Endodermal cell (in vitro differentiated cells): Measurements from ENCODE around the gene STON2. TPM values are rescaled to one million over a fixed set of nuclear protein-coding genes. Genes with fewer than 3 reads are reported as not detected.

Experiments used
- DNase-seq: peaks from one replicate; pipeline ENCODE4 v3.0.0-alpha.2; 2017
- H3K27ac ChIP-seq: 2 replicates; pipeline ENCODE4 v1.5.1; 2013; ENCODE audit warnings: mild to moderate bottlenecking, low read depth, low read length, moderate library complexity
- H3K27me3 ChIP-seq: 2 replicates; pipeline ENCODE4 v1.6.1; 2013; ENCODE audit warnings: mild to moderate bottlenecking, low read length, moderate library complexity; ENCODE audit not compliant: insufficient read depth, control insufficient read depth, poor library complexity, severe bottlenecking
- H3K36me3 ChIP-seq: 2 replicates; pipeline ENCODE4 v1.7.0; 2013; ENCODE audit warnings: mild to moderate bottlenecking, low read length, moderate library complexity; ENCODE audit not compliant: control insufficient read depth, insufficient read depth
- H3K4me1 ChIP-seq: one replicate; pipeline ENCODE4 v1.7.0; 2013; ENCODE audit warnings: low read length; ENCODE audit not compliant: control insufficient read depth, insufficient read depth
- H3K4me3 ChIP-seq: 2 replicates; pipeline ENCODE4 v1.5.1; 2013; ENCODE audit warnings: mild to moderate bottlenecking, low read length, moderate library complexity
- H3K9ac ChIP-seq: 2 replicates; pipeline ENCODE4 v1.6.1; 2013; ENCODE audit warnings: mild to moderate bottlenecking, low read length, moderate library complexity; ENCODE audit not compliant: poor library complexity, severe bottlenecking; ENCODE audit errors: extremely low read depth
- H3K9me3 ChIP-seq: 2 replicates; pipeline ENCODE4 v1.6.1; 2013; ENCODE audit warnings: mild to moderate bottlenecking, low read length, moderate library complexity; ENCODE audit not compliant: control insufficient read depth
- H3K27ac Mint-ChIP-seq: 2 replicates; pipeline ENCODE4 v1.8.0; 2020; ENCODE audit warnings: mixed read lengths
- H3K27me3 Mint-ChIP-seq: 2 replicates; pipeline ENCODE4 v1.8.0; 2021; ENCODE audit warnings: mild to moderate bottlenecking, mixed read lengths; ENCODE audit not compliant: insufficient read depth
- H3K36me3 Mint-ChIP-seq: 2 replicates; pipeline ENCODE4 v1.8.0; 2020; ENCODE audit warnings: low read depth, mixed read lengths
- H3K4me1 Mint-ChIP-seq: 2 replicates; pipeline ENCODE4 v1.8.0; 2020; ENCODE audit warnings: mixed read lengths
- H3K4me3 Mint-ChIP-seq: 2 replicates; pipeline ENCODE4 v1.8.0; 2020; ENCODE audit warnings: mild to moderate bottlenecking, moderate library complexity, mixed read lengths
- H3K9me3 Mint-ChIP-seq: 2 replicates; pipeline ENCODE4 v1.8.0; 2020; ENCODE audit warnings: mild to moderate bottlenecking, mixed read lengths
- CTCF ChIP-seq: fragments of 200-600 bp; sonication (generic); conservative IDR thresholded peaks from 2 replicates; pipeline ENCODE4 v1.5.0; 2021; ENCODE audit warnings: antibody characterized with exemption, mild to moderate bottlenecking
- WGBS, 2 experiments: methylation state at CpG; one replicate each; pipeline versions ENCODE4 v1.1.5 to v1.1.7; 2013; ENCODE audit warnings: missing lambda C conversion rate in 2 of 2, mixed read lengths in 1 of 2; ENCODE audit not compliant: insufficient coverage in 1 of 2, insufficient read length in 1 of 2; 5-methylcytosine and 5-hydroxymethylcytosine counted together
- total RNA-seq, 2 donors: library from RNA; stranded (reverse); fragmentation: NEBNext Ultra II Directional in 1 of 2; extraction: Animal tissue kit (Norgen Biotek cat#: 25700) in 1 of 2; gene quantifications; 2 replicates in 1 of 2; 3 replicates in 1 of 2; pipeline ENCODE4 v1.2.1, GENCODE V29; 2021

Gene STON2
- total RNA-seq, 2 donors from 2014 or later = 37.2 to 43.9 TPM

- H3K36me3 Mint-ChIP-seq = peaks cover 2% of the 10 kb centered on the region
- peaks cover 14% of the 10 kb centered on the region for H3K9me3 Mint-ChIP-seq
- H3K4me3 Mint-ChIP-seq = no peak overlapping the region
- Histone ChIP-seq H3K27ac (no peak overlapping the region), H3K27me3 (no peaks in the 10 kb centered on the region), H3K4me1 (no peaks in the 10 kb centered on the region), H3K4me3 (no peak overlapping the region), H3K36me3 (no peaks in the 10 kb centered on the region), H3K9ac (no peak overlapping the region), H3K9me3 (no peaks in the 10 kb centered on the region)
- DNase-seq = no peak
- no peak overlapping the region for H3K27ac Mint-ChIP-seq
- 92 to 100% methylated on average over 7 to 20 of the region's 20 CpGs for WGBS, 2 experiments
- peaks cover 7% of the 10 kb centered on the region for H3K4me1 Mint-ChIP-seq
- no peaks in the 10 kb centered on the region for H3K27me3 Mint-ChIP-seq
- no peak for TF ChIP-seq CTCF
Measured at GRCh38 chr14:81236138-81236537, 164.0 kb downstream of the STON2 start.

- no peak for TF ChIP-seq CTCF
- Histone ChIP-seq H3K9me3 (peaks cover 5% of the 10 kb centered on the region), H3K36me3 (no peaks in the 10 kb centered on the region), H3K27ac (no peak overlapping the region), H3K4me3 (no peak overlapping the region), H3K4me1 (no peaks in the 10 kb centered on the region), H3K9ac (no peak overlapping the region), H3K27me3 (no peaks in the 10 kb centered on the region)
- no peak for DNase-seq
- peaks cover 14% of the 10 kb centered on the region for H3K9me3 Mint-ChIP-seq
- peaks cover 7% of the 10 kb centered on the region for H3K4me1 Mint-ChIP-seq
- 75 to 89% methylated on average over 2 of the region's 2 CpGs for WGBS, 2 experiments
- no peak overlapping the region for H3K4me3 Mint-ChIP-seq
- H3K36me3 Mint-ChIP-seq = peaks cover 2% of the 10 kb centered on the region
- no peak overlapping the region for H3K27ac Mint-ChIP-seq
- no peaks in the 10 kb centered on the region for H3K27me3 Mint-ChIP-seq
Measured at GRCh38 chr14:81235096-81235495, 165.0 kb downstream of the STON2 start.

- no peak overlapping the region for H3K9ac ChIP-seq
- no peaks in the 10 kb centered on the region for H3K36me3 ChIP-seq
- H3K9me3 ChIP-seq = peaks cover 7% of the 10 kb centered on the region
- Mint-ChIP-seq H3K9me3 (peaks cover 14% of the 10 kb centered on the region), H3K4me3 (no peak overlapping the region), H3K27ac (no peak overlapping the region), H3K4me1 (peaks cover 7% of the 10 kb centered on the region), H3K27me3 (no peaks in the 10 kb centered on the region), H3K36me3 (peaks cover 2% of the 10 kb centered on the region)
- no peaks in the 10 kb centered on the region for H3K4me1 ChIP-seq
- H3K4me3 ChIP-seq = no peak overlapping the region
- DNase-seq = no peak
- H3K27ac ChIP-seq = no peak overlapping the region
- H3K27me3 ChIP-seq = no peaks in the 10 kb centered on the region
- no peak for TF ChIP-seq CTCF
Measured at GRCh38 chr14:81234278-81234677, 165.8 kb downstream of the STON2 start.
